ENCODE results near the gene ITGB1BP1. TPM values are rescaled to one million over a fixed set of nuclear protein-coding genes. Genes with fewer than 3 reads are reported as not detected.

The ITGB1BP1 gene
- total RNA-seq, 2 donors from 2014 or later: 62.6 to 74.9 TPM

GRCh38 chr2:9390151-9390850 lies 33.0 kb downstream of the ITGB1BP1 start:
- H3K9me3 ChIP-seq (ENCODE audit: control insufficient read depth, low read length, poor library complexity, severe bottlenecking): no peaks in the 10 kb centered on the region
- no peaks in the 10 kb centered on the region for H3K36me3 Mint-ChIP-seq (ENCODE audit: low read depth)
- H3K4me3 Mint-ChIP-seq: no peak overlapping the region
- no peaks in the 10 kb centered on the region for H3K27me3 Mint-ChIP-seq
- no peak overlapping the region for H3K27ac Mint-ChIP-seq
- DNase-seq (no peak), ATAC-seq (no peak)
- peaks cover 2% of the 10 kb centered on the region for H3K4me1 Mint-ChIP-seq

GRCh38 chr2:9388950-9389911 lies 34.1 kb downstream of the ITGB1BP1 start:
- Mint-ChIP-seq H3K27me3 (no peaks in the 10 kb centered on the region), H3K36me3 (ENCODE audit: low read depth) (no peaks in the 10 kb centered on the region), H3K27ac (no peak overlapping the region), H3K4me1 (peaks cover 2% of the 10 kb centered on the region), H3K4me3 (no peak overlapping the region)
- no peaks in the 10 kb centered on the region for H3K9me3 ChIP-seq (ENCODE audit: control insufficient read depth, low read length, poor library complexity, severe bottlenecking)
- DNase-seq: no peak
- no peak for ATAC-seq

GRCh38 chr2:9388199-9388681 lies 35.1 kb downstream of the ITGB1BP1 start:
- no peak overlapping the region for H3K4me3 Mint-ChIP-seq
- ATAC-seq: no peak
- no peak overlapping the region for H3K27ac Mint-ChIP-seq
- no peaks in the 10 kb centered on the region for H3K9me3 ChIP-seq (ENCODE audit: control insufficient read depth, low read length, poor library complexity, severe bottlenecking)
- no peaks in the 10 kb centered on the region for H3K27me3 Mint-ChIP-seq
- H3K4me1 Mint-ChIP-seq: peaks cover 2% of the 10 kb centered on the region
- no peak for DNase-seq
- H3K36me3 Mint-ChIP-seq (ENCODE audit: low read depth): no peaks in the 10 kb centered on the region

- ATAC-seq (no peak), DNase-seq (no peak)
- peaks cover 2% of the 10 kb centered on the region for H3K4me1 Mint-ChIP-seq
- H3K36me3 Mint-ChIP-seq (ENCODE audit: low read depth): peaks cover 2% of the 10 kb centered on the region
- no peaks in the 10 kb centered on the region for H3K9me3 ChIP-seq (ENCODE audit: control insufficient read depth, low read length, poor library complexity, severe bottlenecking)
- H3K27me3 Mint-ChIP-seq: no peaks in the 10 kb centered on the region
- H3K4me3 Mint-ChIP-seq: no peak overlapping the region
- no peak overlapping the region for H3K27ac Mint-ChIP-seq
Measured at GRCh38 chr2:9385841-9386240, 37.5 kb downstream of the ITGB1BP1 start.

GRCh38 chr2:9384521-9384920 lies 38.8 kb downstream of the ITGB1BP1 start:
- H3K27ac Mint-ChIP-seq: no peak overlapping the region
- no peak for DNase-seq
- peaks cover 2% of the 10 kb centered on the region for H3K4me1 Mint-ChIP-seq
- peaks cover 2% of the 10 kb centered on the region for H3K36me3 Mint-ChIP-seq (ENCODE audit: low read depth)
- H3K27me3 Mint-ChIP-seq: no peaks in the 10 kb centered on the region
- H3K4me3 Mint-ChIP-seq: no peak overlapping the region
- no peaks in the 10 kb centered on the region for H3K9me3 ChIP-seq (ENCODE audit: control insufficient read depth, low read length, poor library complexity, severe bottlenecking)
- ATAC-seq: no peak

- DNase-seq (no peak), ATAC-seq (no peak)
- H3K4me3 Mint-ChIP-seq: no peak overlapping the region
- peaks cover 2% of the 10 kb centered on the region for H3K4me1 Mint-ChIP-seq
- no peak overlapping the region for H3K27ac Mint-ChIP-seq
- H3K27me3 Mint-ChIP-seq: peaks cover 9% of the 10 kb centered on the region
- no peaks in the 10 kb centered on the region for H3K9me3 ChIP-seq (ENCODE audit: control insufficient read depth, low read length, poor library complexity, severe bottlenecking)
- peaks cover 2% of the 10 kb centered on the region for H3K36me3 Mint-ChIP-seq (ENCODE audit: low read depth)
Measured at GRCh38 chr2:9382604-9383235, 40.6 kb downstream of the ITGB1BP1 start.

- DNase-seq (no peak), ATAC-seq (no peak)
- Mint-ChIP-seq H3K36me3 (ENCODE audit: low read depth) (peaks cover 2% of the 10 kb centered on the region), H3K27ac (no peak overlapping the region), H3K27me3 (peaks cover 16% of the 10 kb centered on the region), H3K4me1 (no peaks in the 10 kb centered on the region), H3K4me3 (no peak overlapping the region)
- H3K9me3 ChIP-seq (ENCODE audit: control insufficient read depth, low read length, poor library complexity, severe bottlenecking): no peaks in the 10 kb centered on the region
Measured at GRCh38 chr2:9380702-9381628, 42.4 kb downstream of the ITGB1BP1 start.

GRCh38 chr2:9379391-9379755 lies 44.0 kb downstream of the ITGB1BP1 start:
- H3K36me3 Mint-ChIP-seq (ENCODE audit: low read depth): peaks cover 2% of the 10 kb centered on the region
- no peaks in the 10 kb centered on the region for H3K9me3 ChIP-seq (ENCODE audit: control insufficient read depth, low read length, poor library complexity, severe bottlenecking)
- peaks cover 16% of the 10 kb centered on the region for H3K27me3 Mint-ChIP-seq
- DNase-seq (no peak), ATAC-seq (no peak)
- H3K27ac Mint-ChIP-seq: no peak overlapping the region
- H3K4me3 Mint-ChIP-seq: no peak overlapping the region
- no peaks in the 10 kb centered on the region for H3K4me1 Mint-ChIP-seq

- peaks cover 4% of the 10 kb centered on the region for H3K36me3 Mint-ChIP-seq (ENCODE audit: low read depth)
- ATAC-seq: no peak
- DNase-seq: no peak
- peaks cover 22% of the 10 kb centered on the region for H3K27me3 Mint-ChIP-seq
- H3K4me1 Mint-ChIP-seq: no peaks in the 10 kb centered on the region
- no peaks in the 10 kb centered on the region for H3K9me3 ChIP-seq (ENCODE audit: control insufficient read depth, low read length, poor library complexity, severe bottlenecking)
- H3K4me3 Mint-ChIP-seq: no peak overlapping the region
- H3K27ac Mint-ChIP-seq: no peak overlapping the region
Measured at GRCh38 chr2:9378433-9379390, 44.6 kb downstream of the ITGB1BP1 start.

GRCh38 chr2:9377461-9378097 lies 45.7 kb downstream of the ITGB1BP1 start:
- no peaks in the 10 kb centered on the region for H3K9me3 ChIP-seq (ENCODE audit: control insufficient read depth, low read length, poor library complexity, severe bottlenecking)
- H3K27me3 Mint-ChIP-seq: peaks cover 25% of the 10 kb centered on the region
- DNase-seq (no peak), ATAC-seq (no peak)
- no peak overlapping the region for H3K27ac Mint-ChIP-seq
- no peaks in the 10 kb centered on the region for H3K4me1 Mint-ChIP-seq
- H3K4me3 Mint-ChIP-seq: no peak overlapping the region
- peaks cover 2% of the 10 kb centered on the region for H3K36me3 Mint-ChIP-seq (ENCODE audit: low read depth)

GRCh38 chr2:9375857-9376428 lies 47.4 kb downstream of the ITGB1BP1 start:
- Mint-ChIP-seq H3K4me3 (no peak overlapping the region), H3K4me1 (no peaks in the 10 kb centered on the region), H3K36me3 (ENCODE audit: low read depth) (peaks cover 2% of the 10 kb centered on the region), H3K27ac (peak overlapping the region; percentile 6), H3K27me3 (peaks cover 38% of the 10 kb centered on the region)
- no peak for DNase-seq
- no peak for ATAC-seq
- H3K9me3 ChIP-seq (ENCODE audit: control insufficient read depth, low read length, poor library complexity, severe bottlenecking): no peaks in the 10 kb centered on the region
